Stimulated activated naive B cell treated with anti-CD40 and anti-IgM and Interleukin-4, amounts not matched to agents 10 μg/mL and 1 μg/mL and 100 μg/mL, for 72 hours (primary cell): ENCODE measurements around the gene TMEM33.

Experiments
- ATAC-seq, 2 donors: fragments of 150-1000 bp; cut with Tn5 transposase; replicated peaks; 2 replicates each; pipeline ENCODE4 v1.10.0; 2021; ENCODE audit warnings: moderate library complexity in 1 of 2
- DNase-seq: peaks from one replicate; pipeline ENCODE4 v3.0.0; 2021
- H3K27ac Mint-ChIP-seq: one replicate; pipeline ENCODE4 v1.8.0; 2022; ENCODE audit warnings: mild to moderate bottlenecking, mixed read lengths
- H3K27me3 Mint-ChIP-seq, 2 donors: one replicate each; pipeline ENCODE4 v1.8.0; 2022; ENCODE audit warnings: mixed read lengths in 2 of 2
- H3K36me3 Mint-ChIP-seq, 2 donors: one replicate each; pipeline ENCODE4 v1.8.0; 2022; ENCODE audit warnings: mixed read lengths in 2 of 2, mild to moderate bottlenecking in 1 of 2
- H3K4me1 Mint-ChIP-seq, 2 donors: one replicate each; pipeline ENCODE4 v1.8.0; 2022; ENCODE audit warnings: mixed read lengths in 2 of 2, mild to moderate bottlenecking in 1 of 2
- H3K4me3 Mint-ChIP-seq, 2 donors: one replicate each; pipeline ENCODE4 v1.8.0; 2022; ENCODE audit warnings: mild to moderate bottlenecking in 2 of 2, mixed read lengths in 2 of 2, moderate library complexity in 1 of 2
- H3K9me3 Mint-ChIP-seq, 2 donors: one replicate each; pipeline ENCODE4 v1.8.0; 2022; ENCODE audit warnings: mixed read lengths in 2 of 2, mild to moderate bottlenecking in 1 of 2

The TMEM33 gene

GRCh38 chr4:41964401-41964800 lies 29.2 kb downstream of the TMEM33 start:
- ATAC-seq, result no peak
- H3K27me3 Mint-ChIP-seq, result no peaks in the 10 kb centered on the region
- H3K4me3 Mint-ChIP-seq, result no peak overlapping the region
- peaks cover 8 to 11% of the 10 kb centered on the region in 2 donors for H3K9me3 Mint-ChIP-seq
- no peak overlapping the region for H3K27ac Mint-ChIP-seq
- peaks cover 7 to 15% of the 10 kb centered on the region in 2 donors for H3K4me1 Mint-ChIP-seq
- peaks cover 17 to 31% of the 10 kb centered on the region in 2 donors for H3K36me3 Mint-ChIP-seq
- no peak for DNase-seq

GRCh38 chr4:41967392-41967791 lies 32.2 kb downstream of the TMEM33 start:
- ATAC-seq (no peak), DNase-seq (no peak)
- H3K27ac Mint-ChIP-seq, result no peak overlapping the region
- no peaks in the 10 kb centered on the region for H3K27me3 Mint-ChIP-seq
- H3K4me1 Mint-ChIP-seq, result peaks cover 10 to 22% of the 10 kb centered on the region in 2 donors
- no peak overlapping the region for H3K4me3 Mint-ChIP-seq
- peaks cover 22 to 44% of the 10 kb centered on the region in 2 donors for H3K36me3 Mint-ChIP-seq
- H3K9me3 Mint-ChIP-seq, result peaks cover 17 to 22% of the 10 kb centered on the region in 2 donors

- Mint-ChIP-seq H3K4me3 (no peak overlapping the region), H3K36me3 (peaks cover 27 to 52% of the 10 kb centered on the region in 2 donors), H3K27ac (peak overlapping the region; percentile 83), H3K4me1 (peaks cover 10 to 25% of the 10 kb centered on the region in 2 donors), H3K9me3 (peaks cover 19 to 24% of the 10 kb centered on the region in 2 donors), H3K27me3 (no peaks in the 10 kb centered on the region)
- ATAC-seq (peak; percentile 88 to 93), DNase-seq (peak; percentile 18)
These were observed 34.4 kb downstream of the TMEM33 start for GRCh38 chr4:41969671-41970070.

DNA sequence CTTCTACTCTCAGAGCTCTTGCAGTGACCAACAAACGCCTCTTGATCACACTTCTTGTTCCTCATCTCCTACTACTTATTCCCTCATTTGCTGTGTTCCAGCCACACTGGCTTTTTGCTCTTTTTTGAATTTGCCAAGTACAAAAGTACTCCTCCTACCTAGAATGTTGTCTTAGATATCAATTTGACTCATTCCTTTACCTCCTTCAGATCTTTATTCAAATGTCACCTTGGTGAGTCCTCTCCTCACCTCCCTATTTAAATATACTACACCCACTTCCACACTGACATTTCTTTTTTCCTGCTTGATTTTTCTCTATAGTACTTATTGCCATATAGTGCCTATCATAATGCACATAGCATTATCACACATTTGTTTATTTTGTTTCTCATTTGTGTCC lies 40.1 kb downstream of the TMEM33 start:
- no peak overlapping the region for H3K27ac Mint-ChIP-seq
- ATAC-seq, result peak; percentile 43 to 45
- peaks cover 11 to 12% of the 10 kb centered on the region in 2 donors for H3K9me3 Mint-ChIP-seq
- H3K36me3 Mint-ChIP-seq, result peaks cover 10 to 33% of the 10 kb centered on the region in 2 donors
- H3K27me3 Mint-ChIP-seq, result peaks cover 7 to 13% of the 10 kb centered on the region in 2 donors
- no peak for DNase-seq
- no peak overlapping the region for H3K4me3 Mint-ChIP-seq
- peaks cover 7 to 13% of the 10 kb centered on the region in 2 donors for H3K4me1 Mint-ChIP-seq

- Mint-ChIP-seq H3K4me3 (no peak overlapping the region), H3K36me3 (peaks cover 10 to 28% of the 10 kb centered on the region in 2 donors), H3K27me3 (peaks cover 7 to 13% of the 10 kb centered on the region in 2 donors), H3K4me1 (peaks cover 7 to 13% of the 10 kb centered on the region in 2 donors), H3K27ac (no peak overlapping the region), H3K9me3 (peaks cover 6% of the 10 kb centered on the region in 2 donors)
- ATAC-seq (no peak), DNase-seq (no peak)
These were observed 41.7 kb downstream of the TMEM33 start for GRCh38 chr4:41976775-41977516.

DNA sequence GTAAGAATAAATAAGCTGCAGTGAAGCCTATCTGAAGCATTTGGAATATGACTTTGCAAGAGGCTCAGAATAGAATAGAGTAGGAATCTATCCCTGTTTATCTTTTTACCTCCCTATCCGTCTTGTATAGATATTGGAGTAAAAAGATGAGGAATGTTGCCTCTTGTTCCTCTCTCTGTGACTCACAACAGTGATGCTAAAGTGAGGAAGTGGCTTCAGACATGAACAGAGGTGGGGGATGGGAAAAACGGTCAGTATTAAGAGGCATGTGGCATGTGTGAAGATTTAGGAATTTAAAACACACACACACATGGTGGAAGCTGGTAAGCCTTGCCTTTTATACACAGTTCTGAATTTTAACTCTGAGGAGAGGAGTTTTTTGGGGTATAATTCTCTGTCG lies 42.5 kb downstream of the TMEM33 start:
- DNase-seq (no peak), ATAC-seq (no peak)
- H3K27me3 Mint-ChIP-seq, result peaks cover 7 to 18% of the 10 kb centered on the region in 2 donors
- no peak overlapping the region for H3K4me3 Mint-ChIP-seq
- H3K36me3 Mint-ChIP-seq, result peaks cover 13 to 29% of the 10 kb centered on the region in 2 donors
- no peak overlapping the region for H3K27ac Mint-ChIP-seq
- peaks cover 0 to 2% of the 10 kb centered on the region in 2 donors for H3K9me3 Mint-ChIP-seq
- H3K4me1 Mint-ChIP-seq, result peaks cover 5 to 7% of the 10 kb centered on the region in 2 donors

GRCh38 chr4:41981456-41981855 lies 46.2 kb downstream of the TMEM33 start, which contains the start of gene DCAF4L1:
Gene DCAF4L1, plus strand, starts transcription at chr4:41981756. Its CDS starts 37 bp downstream, at chr4:41981793.
- Mint-ChIP-seq H3K36me3 (peaks cover 19 to 26% of the 10 kb centered on the region in 2 donors), H3K4me1 (no peaks in the 10 kb centered on the region), H3K27me3 (peaks cover 7 to 19% of the 10 kb centered on the region in 2 donors), H3K9me3 (no peaks in the 10 kb centered on the region), H3K4me3 (no peak within 1 kb of the TSS), H3K27ac (peak within 1 kb of the TSS; percentile 51)
- ATAC-seq (no peak), DNase-seq (no peak)

DNA sequence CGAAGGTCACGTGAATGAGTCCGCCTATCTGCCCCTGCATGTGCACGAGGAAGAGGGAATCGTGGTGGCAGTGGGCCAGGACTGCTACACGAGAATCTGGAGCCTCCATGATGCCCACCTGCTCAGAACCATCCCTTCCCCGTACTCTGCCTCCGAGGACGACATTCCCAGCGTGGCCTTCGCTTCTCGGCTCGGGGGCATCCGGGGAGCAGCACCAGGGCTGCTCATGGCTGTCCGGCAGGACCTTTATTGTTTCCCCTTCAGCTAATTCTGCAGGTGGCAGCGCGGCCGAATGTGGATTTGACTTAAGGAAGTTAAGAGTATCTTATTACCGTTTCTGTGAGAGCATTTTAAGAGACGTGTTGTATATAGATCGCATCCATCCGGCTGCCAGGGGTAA lies 47.5 kb downstream of the TMEM33 start:
- H3K27me3 Mint-ChIP-seq, result peaks cover 6 to 13% of the 10 kb centered on the region in 2 donors
- H3K36me3 Mint-ChIP-seq, result peaks cover 22 to 31% of the 10 kb centered on the region in 2 donors
- H3K4me1 Mint-ChIP-seq, result no peaks in the 10 kb centered on the region
- no peak for DNase-seq
- no peak for ATAC-seq
- H3K27ac Mint-ChIP-seq, result peak overlapping the region; percentile 51
- no peaks in the 10 kb centered on the region for H3K9me3 Mint-ChIP-seq
- H3K4me3 Mint-ChIP-seq, result no peak overlapping the region

DNA sequence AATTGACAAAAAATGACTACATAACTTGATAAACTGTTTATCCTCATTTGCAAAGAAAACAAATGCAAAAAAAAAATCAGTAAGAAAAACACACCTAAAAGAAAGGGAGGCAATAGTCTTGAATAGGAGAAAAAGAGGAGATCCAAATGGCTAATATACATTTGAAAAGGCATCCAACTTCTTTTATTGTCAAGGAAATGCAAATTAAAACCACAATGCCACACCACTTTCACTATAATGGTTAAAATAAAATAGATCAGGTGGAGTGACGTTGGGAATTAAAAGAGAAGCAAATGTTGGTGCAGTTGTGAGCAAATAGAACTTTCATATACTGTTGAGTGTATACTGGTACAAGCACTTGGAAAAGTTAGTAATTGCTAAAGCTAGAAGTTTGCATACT lies 49.9 kb downstream of the TMEM33 start:
- Mint-ChIP-seq H3K9me3 (no peaks in the 10 kb centered on the region), H3K4me1 (peaks cover 4 to 8% of the 10 kb centered on the region in 2 donors), H3K4me3 (no peak overlapping the region), H3K36me3 (peaks cover 21 to 22% of the 10 kb centered on the region in 2 donors), H3K27ac (no peak overlapping the region), H3K27me3 (peaks cover 0 to 5% of the 10 kb centered on the region in 2 donors)
- no peak for ATAC-seq
- DNase-seq, result no peak

DNA sequence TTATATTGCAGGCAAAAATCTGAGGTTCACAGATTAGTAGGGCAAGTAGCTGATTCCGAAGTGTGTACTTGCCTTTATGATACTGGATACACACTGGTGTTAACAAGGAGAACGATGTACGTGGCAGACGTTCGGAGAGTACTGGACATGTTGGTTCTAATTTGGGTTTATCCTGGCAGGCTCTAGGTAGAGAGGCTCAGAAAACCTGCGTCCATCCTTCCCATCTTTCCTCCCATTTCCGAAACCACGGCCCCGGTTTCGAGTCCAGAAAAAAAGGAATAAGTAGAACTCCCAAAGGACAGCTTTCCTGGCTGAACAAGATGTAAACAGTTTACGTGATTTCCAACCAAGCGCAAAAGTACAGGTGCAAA lies 54.8 kb downstream of the TMEM33 start:
- no peaks in the 10 kb centered on the region for H3K27me3 Mint-ChIP-seq
- H3K4me1 Mint-ChIP-seq, result peaks cover 6 to 21% of the 10 kb centered on the region in 2 donors

DNA sequence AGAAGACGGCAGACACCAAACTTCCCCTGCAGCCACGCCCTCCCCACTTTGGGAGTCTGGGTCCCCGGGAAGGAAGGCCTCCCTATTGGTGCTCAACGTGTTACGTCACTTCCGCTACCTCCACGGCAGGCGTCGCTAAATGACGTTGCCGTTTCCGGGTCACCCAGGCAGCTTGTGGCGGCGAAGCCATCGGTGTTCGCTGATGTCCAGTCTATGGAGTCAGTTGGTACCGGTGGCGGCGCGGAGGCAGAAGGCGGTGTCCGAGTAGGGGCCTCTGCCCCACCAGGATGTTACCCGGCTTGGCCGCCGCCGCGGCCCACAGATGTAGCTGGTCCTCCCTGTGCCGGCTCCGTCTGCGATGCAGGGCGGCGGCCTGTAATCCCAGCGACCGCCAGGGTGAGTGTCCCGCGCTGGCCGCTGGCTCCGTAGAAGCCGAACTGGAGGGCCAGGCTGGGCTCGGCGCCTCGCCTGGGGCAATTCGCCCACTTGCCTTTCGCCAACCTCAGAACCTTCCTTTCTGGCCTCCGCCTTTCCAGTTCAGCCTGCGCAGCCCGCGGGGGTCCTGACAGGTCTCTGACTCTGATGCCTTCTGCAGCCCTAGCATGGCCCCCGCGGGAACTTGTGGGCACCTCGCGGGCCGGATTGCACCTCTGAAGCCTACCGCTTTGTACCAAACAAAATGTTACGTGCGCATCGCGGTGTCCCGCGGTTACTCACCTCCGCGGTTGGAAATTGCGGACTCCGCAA lies 55.3 kb downstream of the TMEM33 start, which contains the start of gene SLC30A9:
Gene SLC30A9 (plus strand): TSS at position 166 of the 747 bp plus-strand sequence. CDS start 122 bp downstream, at position 288.
- peak; percentile 98 to 99 for ATAC-seq
- DNase-seq, result peak; percentile 91
- Mint-ChIP-seq H3K9me3 (no peaks in the 10 kb centered on the region), H3K36me3 (peaks cover 4 to 10% of the 10 kb centered on the region in 2 donors), H3K27me3 (no peaks in the 10 kb centered on the region), H3K4me3 (peak within 1 kb of the TSS; percentile 96 to 98), H3K27ac (peak within 1 kb of the TSS; percentile 96), H3K4me1 (peaks cover 9 to 27% of the 10 kb centered on the region in 2 donors)

More for the DNA sequence above, 54.8 kb downstream of the TMEM33 start:
- Mint-ChIP-seq H3K4me3 (peak overlapping the region; percentile 96 to 98), H3K27ac (peak overlapping the region; percentile 96), H3K9me3 (no peaks in the 10 kb centered on the region), H3K36me3 (peaks cover 4 to 7% of the 10 kb centered on the region in 2 donors)
- DNase-seq (no peak), ATAC-seq (peak; percentile 23 to 37)

DNA sequence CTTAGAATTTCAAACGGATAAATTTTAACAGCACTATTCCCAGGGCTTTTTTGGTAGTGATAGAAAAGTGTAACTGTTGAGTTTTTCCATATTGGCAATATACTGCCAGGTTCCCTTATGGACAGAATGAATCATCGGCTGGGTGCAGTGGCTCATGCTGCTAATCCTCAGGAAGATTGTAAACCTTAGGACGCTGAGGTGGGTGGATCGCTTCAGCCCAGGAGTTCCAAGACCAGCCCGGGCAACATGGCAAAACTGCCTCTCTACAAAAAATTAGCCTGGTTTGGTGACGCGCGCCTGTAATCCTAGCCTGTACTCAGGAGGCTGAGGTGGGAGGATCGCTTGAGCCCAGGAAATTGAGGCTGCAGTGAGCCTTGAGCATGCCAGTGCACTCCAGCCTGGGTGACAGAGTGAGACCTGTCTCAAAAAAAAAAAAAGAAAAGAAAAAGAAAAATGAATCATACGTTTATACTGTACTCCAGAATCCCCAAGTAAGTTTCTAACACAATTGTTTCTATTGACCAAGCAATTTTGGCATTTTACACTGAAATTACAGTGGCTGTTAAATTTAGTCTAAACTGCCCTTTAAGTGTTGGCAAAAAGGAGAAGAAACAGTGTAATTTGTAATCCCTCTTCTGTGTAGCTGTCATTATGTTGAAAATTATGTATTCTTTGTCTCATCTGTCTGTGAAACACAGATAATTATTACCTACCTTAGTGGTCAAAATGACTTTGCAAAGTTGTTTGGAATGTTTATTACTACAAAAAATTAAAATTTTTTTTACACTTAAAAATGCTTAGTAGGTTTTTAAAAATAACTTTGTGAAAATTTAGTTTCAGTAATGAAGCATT lies 56.9 kb downstream of the TMEM33 start:
- peaks cover under 1 to 9% of the 10 kb centered on the region in 2 donors for H3K36me3 Mint-ChIP-seq
- H3K9me3 Mint-ChIP-seq, result no peaks in the 10 kb centered on the region
- ATAC-seq (no peak), DNase-seq (no peak)
- no peak overlapping the region for H3K27ac Mint-ChIP-seq
- no peak overlapping the region for H3K4me3 Mint-ChIP-seq
- no peaks in the 10 kb centered on the region for H3K27me3 Mint-ChIP-seq
- H3K4me1 Mint-ChIP-seq, result peaks cover 11 to 32% of the 10 kb centered on the region in 2 donors

DNA sequence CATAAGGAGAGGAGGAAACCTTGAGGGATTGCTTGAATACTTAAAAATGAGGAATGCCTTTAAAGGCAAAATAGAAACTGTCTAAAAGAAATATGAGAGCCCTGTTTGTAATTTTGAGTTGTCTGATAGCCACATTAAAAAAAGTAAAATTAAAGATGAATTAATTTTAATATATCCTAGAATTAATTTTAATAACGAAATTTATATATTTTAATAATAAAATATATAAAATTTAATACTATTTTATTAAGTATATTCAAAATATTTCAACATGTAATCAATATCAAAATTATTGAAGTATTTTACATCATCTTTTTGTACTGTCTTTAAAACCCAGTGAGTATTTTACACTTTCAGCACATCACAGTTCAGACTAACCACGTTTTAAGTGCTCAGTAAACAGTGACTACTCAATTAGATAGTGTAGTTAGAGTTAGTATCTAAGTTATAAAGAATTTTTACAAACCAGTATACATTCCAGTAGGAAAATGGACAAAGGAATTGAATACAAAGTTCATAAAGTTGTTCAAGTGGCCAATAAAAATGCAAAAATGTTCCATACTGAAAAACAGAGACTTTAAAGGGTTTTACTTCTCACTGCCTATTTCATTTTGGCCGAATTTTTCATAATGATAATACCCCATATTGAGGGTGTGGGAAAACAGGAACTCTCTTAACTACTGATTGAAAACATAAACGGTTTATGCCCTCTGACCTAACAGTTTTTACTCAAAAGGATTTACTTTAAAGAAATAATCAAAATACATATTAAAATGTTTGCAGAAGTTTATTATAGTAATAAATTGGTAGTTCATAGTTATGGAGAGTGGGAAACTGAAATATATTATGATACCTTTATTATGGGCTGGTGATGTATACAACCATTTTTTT lies 58.0 kb downstream of the TMEM33 start:
- H3K4me3 Mint-ChIP-seq, result no peak overlapping the region
- H3K9me3 Mint-ChIP-seq, result no peaks in the 10 kb centered on the region
- H3K36me3 Mint-ChIP-seq, result peaks cover 0 to 14% of the 10 kb centered on the region in 2 donors
- H3K27me3 Mint-ChIP-seq, result no peaks in the 10 kb centered on the region
- DNase-seq, result no peak
- H3K4me1 Mint-ChIP-seq, result peaks cover 11 to 38% of the 10 kb centered on the region in 2 donors
- no peak overlapping the region for H3K27ac Mint-ChIP-seq
- no peak for ATAC-seq
